ENCODE results near the gene KCTD2. TPM values are rescaled to one million over a fixed set of nuclear protein-coding genes. Genes with fewer than 3 reads are reported as not detected.

The KCTD2 gene
- total and polyA plus RNA-seq, 3 donors from 2014 or later = 88.9 to 135 (median 122) TPM

- peaks cover 11% of the 10 kb centered on the region for H3K4me1 ChIP-seq
- intact Hi-C loops (cut with DNase I; ENCODE audit: low total_unique reads) = no loop called here
- H3K27ac ChIP-seq = no peak overlapping the region
- no peak for TF ChIP-seq CTCF (IDR thresholded peaks at IDR 0.05)
- TF ChIP-seq POLR2A (IDR thresholded peaks at IDR 0.05) = no peak
- WGBS, 2 donors = 77 to 86% methylated on average over 10 to 16 of the region's 16 CpGs
- DNase-seq = no peak
- no peak overlapping the region for H3K4me3 ChIP-seq
- no peaks in the 10 kb centered on the region for H3K27me3 ChIP-seq
- no peaks in the 10 kb centered on the region for H3K36me3 ChIP-seq (ENCODE audit: low read depth, missing control alignments)
- H3K9me3 ChIP-seq = no peaks in the 10 kb centered on the region
Measured at GRCh38 chr17:75094871-75095399, 47.9 kb downstream of the KCTD2 start.

GRCh38 chr17:75096082-75096625 lies 49.1 kb downstream of the KCTD2 start:
- H3K9me3 ChIP-seq = no peaks in the 10 kb centered on the region
- H3K36me3 ChIP-seq (ENCODE audit: low read depth, missing control alignments) = no peaks in the 10 kb centered on the region
- H3K4me3 ChIP-seq = no peak overlapping the region
- DNase-seq = no peak
- intact Hi-C loops (cut with DNase I; ENCODE audit: low total_unique reads) = no loop called here
- 69 to 76% methylated on average over 12 to 14 of the region's 14 CpGs for WGBS, 2 donors
- H3K27ac ChIP-seq = no peak overlapping the region
- H3K4me1 ChIP-seq = peaks cover 5% of the 10 kb centered on the region
- TF ChIP-seq CTCF (IDR thresholded peaks at IDR 0.05) (no peak), POLR2A (IDR thresholded peaks at IDR 0.05) (no peak)
- H3K27me3 ChIP-seq = no peaks in the 10 kb centered on the region

- Histone ChIP-seq H3K27ac (no peak overlapping the region), H3K27me3 (no peaks in the 10 kb centered on the region), H3K36me3 (ENCODE audit: low read depth, missing control alignments) (no peaks in the 10 kb centered on the region), H3K4me3 (no peak overlapping the region), H3K9me3 (no peaks in the 10 kb centered on the region), H3K4me1 (no peaks in the 10 kb centered on the region)
- TF ChIP-seq POLR2A (IDR thresholded peaks at IDR 0.05) (no peak), CTCF (IDR thresholded peaks at IDR 0.05) (no peak)
- no peak for DNase-seq
- 96 to 97% methylated on average over 7 of the region's 7 CpGs for WGBS, 2 donors
- intact Hi-C loops (cut with DNase I; ENCODE audit: low total_unique reads) = no loop called here
Measured at GRCh38 chr17:75097865-75098264, 50.8 kb downstream of the KCTD2 start.

- H3K27me3 ChIP-seq = no peaks in the 10 kb centered on the region
- H3K9me3 ChIP-seq = no peaks in the 10 kb centered on the region
- H3K36me3 ChIP-seq (ENCODE audit: low read depth, missing control alignments) = no peaks in the 10 kb centered on the region
- no peak for DNase-seq
- TF ChIP-seq POLR2A (IDR thresholded peaks at IDR 0.05) (no peak), CTCF (IDR thresholded peaks at IDR 0.05) (no peak)
- no peaks in the 10 kb centered on the region for H3K4me1 ChIP-seq
- WGBS, 2 donors = 82 to 96% methylated on average over 7 of the region's 7 CpGs
- H3K4me3 ChIP-seq = no peak overlapping the region
- intact Hi-C loops (cut with DNase I; ENCODE audit: low total_unique reads) = no loop called here
- H3K27ac ChIP-seq = no peak overlapping the region
Measured at GRCh38 chr17:75098861-75099260, 51.8 kb downstream of the KCTD2 start.

Data from testis (tissue), 3 donors.